NCI-H345 (cell line): ENCODE data around the gene FAM53A.

ENCODE experiments used
- DNase-seq: peaks from one replicate; lab custom pipeline; 2025; lab: John Stamatoyannopoulos, UW

FAM53A gene

GRCh38 chr4:1604181-1604705 lies 79.9 kb downstream of the FAM53A start:
- DNase-seq = no peak

- DNase-seq = no peak
Measured at GRCh38 chr4:1603413-1604135, 80.5 kb downstream of the FAM53A start.

- no peak for DNase-seq
Measured at GRCh38 chr4:1602655-1603412, 81.3 kb downstream of the FAM53A start.

- DNase-seq = no peak
Measured at GRCh38 chr4:1601852-1602654, 82.1 kb downstream of the FAM53A start.

- no peak for DNase-seq
Measured at GRCh38 chr4:1601533-1601835, 82.6 kb downstream of the FAM53A start.

- DNase-seq = no peak
Measured at GRCh38 chr4:1600811-1601532, 83.1 kb downstream of the FAM53A start.

- no peak for DNase-seq
Measured at GRCh38 chr4:1600211-1600780, 83.8 kb downstream of the FAM53A start.

- no peak for DNase-seq
Measured at GRCh38 chr4:1599491-1600210, 84.5 kb downstream of the FAM53A start.

GRCh38 chr4:1599026-1599481 lies 85.1 kb downstream of the FAM53A start:
- DNase-seq = no peak

- no peak for DNase-seq
Measured at GRCh38 chr4:1598206-1599025, 85.7 kb downstream of the FAM53A start.

- no peak for DNase-seq
Measured at GRCh38 chr4:1597021-1597931, 86.8 kb downstream of the FAM53A start.

- DNase-seq = no peak
Measured at GRCh38 chr4:1596393-1596792, 87.7 kb downstream of the FAM53A start.

GRCh38 chr4:1595789-1596325 lies 88.3 kb downstream of the FAM53A start:
- DNase-seq = no peak

GRCh38 chr4:1594871-1595788 lies 89.0 kb downstream of the FAM53A start:
- no peak for DNase-seq

GRCh38 chr4:1593881-1594345 lies 90.2 kb downstream of the FAM53A start:
- no peak for DNase-seq

- no peak for DNase-seq
Measured at GRCh38 chr4:1593458-1593857, 90.7 kb downstream of the FAM53A start.

GRCh38 chr4:1592709-1593417 lies 91.2 kb downstream of the FAM53A start:
- no peak for DNase-seq
